ENCODE measurements around the gene SLC40A1. TPM values are rescaled to one million over a fixed set of nuclear protein-coding genes. Genes with fewer than 3 reads are reported as not detected.
A peak's percentile ranks its signal among the peaks of the same experiment; 100 is the strongest.

SLC40A1 gene
- total and polyA plus RNA-seq, 2 of the 13 experiments (the other 11 are each of a cell fraction or from before 2014, with no cell fraction given) = 10.6 to 24.9 TPM

- no peak for TF ChIP-seq ZNF607 (CRISPR knock-in tag; IDR thresholded peaks at IDR 0.05; ENCODE audit: borderline replicate concordance)
- TF ChIP-seq ZNF20 (CRISPR knock-in tag; IDR thresholded peaks at IDR 0.05) = no peak
- peak; percentile 36; the same call in 1 of the 2 replicates for TF ChIP-seq BORCS8-MEF2B (CRISPR knock-in tag; IDR thresholded peaks at IDR 0.05)
- TF ChIP-seq CENPBD1 (CRISPR knock-in tag; IDR thresholded peaks at IDR 0.05; ENCODE audit: borderline replicate concordance, low read depth) = no peak
- TF ChIP-seq ZNF362 (CRISPR knock-in tag; IDR thresholded peaks at IDR 0.05; ENCODE audit: borderline replicate concordance) = 0 out of 2 replicates have a peak, but pooled peaks have one; percentile 24
- TF ChIP-seq ZBTB14 (CRISPR knock-in tag; IDR thresholded peaks at IDR 0.05) = no peak
- TF ChIP-seq ZNF775 (CRISPR knock-in tag; IDR thresholded peaks at IDR 0.05; ENCODE audit: borderline replicate concordance) = no peak
- no peak for TF ChIP-seq ZNF879 (CRISPR knock-in tag; IDR thresholded peaks at IDR 0.05)
- no peak for TF ChIP-seq IRX3 (CRISPR knock-in tag; IDR thresholded peaks at IDR 0.05; ENCODE audit: borderline replicate concordance, low read depth)
- TF ChIP-seq WIZ (CRISPR knock-in tag; IDR thresholded peaks at IDR 0.05) = no peak
- no peak for TF ChIP-seq SUZ12 (IDR thresholded peaks at IDR 0.05; ENCODE audit: low read depth, low read length)
- no peak for TF ChIP-seq ZNF280B (CRISPR knock-in tag; IDR thresholded peaks at IDR 0.05; ENCODE audit: borderline replicate concordance)
- 0 out of 4 replicates have a peak, but pooled peaks of 1 of the 2 experiments have one; percentile 32 for TF ChIP-seq HMGXB4 (CRISPR knock-in tag; IDR thresholded peaks at IDR 0.05; ENCODE audit: borderline replicate concordance in 1 of 2, low read depth in 1 of 2)
- TF ChIP-seq PRDM10 (CRISPR knock-in tag; IDR thresholded peaks at IDR 0.05; ENCODE audit: low read depth) = no peak
- TF ChIP-seq ZBTB39 (CRISPR knock-in tag; IDR thresholded peaks at IDR 0.05) = no peak
These were observed 20.9 kb downstream of the SLC40A1 start (continued) for GRCh38 chr2:189559579-189560272.
